ENCODE results near the gene DAPP1.

DAPP1 gene

DNA sequence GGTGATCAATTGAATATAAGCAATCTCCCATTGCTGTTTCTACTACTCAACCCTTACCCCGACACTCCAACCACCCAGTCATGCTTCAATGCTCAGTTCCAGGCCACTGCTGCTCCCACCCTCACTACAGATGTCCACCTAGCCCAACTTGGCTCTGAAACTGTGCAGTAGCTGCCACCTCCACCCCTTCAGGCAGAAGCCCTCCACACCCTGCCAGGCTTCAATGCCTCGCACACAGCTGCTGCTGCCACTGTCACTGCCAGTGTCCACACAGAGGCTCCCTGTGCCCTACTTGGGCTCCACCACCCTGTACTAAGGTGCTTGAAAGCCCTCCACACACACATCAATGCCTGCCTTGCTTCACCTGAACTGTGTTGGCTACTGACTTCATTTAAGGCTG is 43.0 kb downstream of the DAPP1 start:
- DNase-seq (ENCODE audit: insufficient read length) = no peak

GRCh38 chr4:99860521-99860920 is 43.9 kb downstream of the DAPP1 start:
- FAIRE-seq (no peak), DNase-seq (ENCODE audit: insufficient read length) (no peak)
- TF ChIP-seq TAF1 (IDR thresholded peaks at IDR 0.05; ENCODE audit: borderline replicate concordance, low read depth, low read length) = no peak
- TF ChIP-seq POLR2A (IDR thresholded peaks at IDR 0.05; ENCODE audit: low read depth, low read length) = no peak

More for the DNA sequence above, 43.0 kb downstream of the DAPP1 start:
- FAIRE-seq = peak; percentile 64
- no peak for TF ChIP-seq POLR2A (IDR thresholded peaks at IDR 0.05; ENCODE audit: low read depth, low read length)
- TF ChIP-seq TAF1 (IDR thresholded peaks at IDR 0.05; ENCODE audit: borderline replicate concordance, low read depth, low read length) = no peak
- peak; percentile 47; the same call in 1 of the 2 replicates for TF ChIP-seq POLR2AphosphoS5 (IDR thresholded peaks at IDR 0.05; ENCODE audit: low read depth, low read length)

DNA sequence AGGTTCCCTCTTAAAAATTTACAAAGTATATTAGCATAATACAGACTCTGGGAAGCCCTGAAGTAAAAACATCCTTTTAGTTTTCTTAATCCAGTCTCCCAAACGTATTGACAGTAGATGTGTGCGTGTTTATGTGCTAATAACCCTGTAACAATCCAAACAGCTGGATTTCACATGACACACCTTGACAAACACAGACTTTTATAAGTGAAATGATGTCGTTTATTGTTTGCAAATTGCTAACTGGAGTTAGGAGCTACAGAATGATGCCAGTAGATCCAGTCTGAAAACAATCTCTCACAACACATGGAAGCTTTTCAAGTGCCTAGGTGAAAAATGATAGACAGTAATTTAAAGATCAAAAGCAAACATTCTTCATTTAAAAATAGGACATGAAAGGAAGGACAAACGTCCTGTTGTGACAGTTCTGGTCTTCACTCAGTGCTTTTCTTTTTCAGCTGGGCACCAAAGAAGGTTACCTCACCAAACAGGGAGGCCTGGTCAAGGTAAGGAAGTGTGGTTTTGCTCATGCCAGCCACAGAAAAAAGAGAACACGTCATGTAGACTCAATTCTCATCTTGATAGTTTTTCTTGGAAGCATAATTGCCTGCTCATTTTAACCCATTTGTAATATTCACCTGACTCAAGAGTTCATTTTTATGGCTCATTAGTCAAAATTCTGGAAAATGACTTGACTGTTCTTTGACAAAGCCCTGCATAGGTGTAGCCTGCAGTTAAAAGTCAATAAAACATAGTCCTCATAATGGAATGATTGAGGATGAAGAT is 44.7 kb downstream of the DAPP1 start:
- DNase-seq (ENCODE audit: insufficient read length) (no peak), FAIRE-seq (peak; percentile 85)
- TF ChIP-seq TAF1 (IDR thresholded peaks at IDR 0.05; ENCODE audit: borderline replicate concordance, low read depth, low read length) = no peak
- no peak for TF ChIP-seq POLR2A (IDR thresholded peaks at IDR 0.05; ENCODE audit: low read depth, low read length)
- no peak for TF ChIP-seq POLR2AphosphoS5 (IDR thresholded peaks at IDR 0.05; ENCODE audit: low read depth, low read length)

GRCh38 chr4:99863804-99864203 is 47.2 kb downstream of the DAPP1 start:
- DNase-seq (ENCODE audit: insufficient read length) (no peak), FAIRE-seq (no peak)
- TF ChIP-seq TAF1 (IDR thresholded peaks at IDR 0.05; ENCODE audit: borderline replicate concordance, low read depth, low read length) (no peak), POLR2A (IDR thresholded peaks at IDR 0.05; ENCODE audit: low read depth, low read length) (no peak)

GRCh38 chr4:99868126-99868596 is 51.5 kb downstream of the DAPP1 start:
- FAIRE-seq = peak; percentile 48

GRCh38 chr4:99872570-99872969 is 55.9 kb downstream of the DAPP1 start:
- FAIRE-seq = no peak
- DNase-seq (ENCODE audit: insufficient read length) = no peak

More at GRCh38 chr4:99868126-99868596, 51.5 kb downstream of the DAPP1 start:
- no peak for TF ChIP-seq POLR2AphosphoS5 (IDR thresholded peaks at IDR 0.05; ENCODE audit: low read depth, low read length)
- no peak for TF ChIP-seq POLR2A (IDR thresholded peaks at IDR 0.05; ENCODE audit: low read depth, low read length)
- no peak for TF ChIP-seq TAF1 (IDR thresholded peaks at IDR 0.05; ENCODE audit: borderline replicate concordance, low read depth, low read length)
- no peak for DNase-seq (ENCODE audit: insufficient read length)

DNA sequence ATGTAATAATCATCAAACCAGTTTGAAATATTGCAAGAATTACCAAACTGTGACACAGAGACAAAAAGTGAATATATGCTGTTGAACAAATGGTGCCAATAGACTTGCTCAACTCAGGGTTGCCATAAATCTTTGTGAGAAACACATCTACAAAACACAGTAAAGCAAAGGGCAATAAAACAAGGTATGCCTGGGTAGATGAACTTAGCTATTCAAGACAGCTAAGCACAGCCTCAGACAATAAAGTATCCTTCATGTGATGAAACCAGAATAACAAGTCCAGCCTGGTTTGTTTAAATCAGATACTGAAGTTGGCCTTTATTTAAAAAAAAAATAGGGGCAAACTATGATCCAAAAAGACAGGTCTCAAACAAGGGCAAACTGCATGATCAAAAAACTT is 58.4 kb downstream of the DAPP1 start:
- TF ChIP-seq TAF1 (IDR thresholded peaks at IDR 0.05; ENCODE audit: borderline replicate concordance, low read depth, low read length) = no peak
- TF ChIP-seq POLR2AphosphoS5 (IDR thresholded peaks at IDR 0.05; ENCODE audit: low read depth, low read length) = no peak
- TF ChIP-seq POLR2A (IDR thresholded peaks at IDR 0.05; ENCODE audit: low read depth, low read length) = no peak
- FAIRE-seq = no peak
- no peak for DNase-seq (ENCODE audit: insufficient read length)

More at GRCh38 chr4:99872570-99872969, 55.9 kb downstream of the DAPP1 start:
- TF ChIP-seq TAF1 (IDR thresholded peaks at IDR 0.05; ENCODE audit: borderline replicate concordance, low read depth, low read length) = no peak
- no peak for TF ChIP-seq POLR2AphosphoS5 (IDR thresholded peaks at IDR 0.05; ENCODE audit: low read depth, low read length)
- no peak for TF ChIP-seq POLR2A (IDR thresholded peaks at IDR 0.05; ENCODE audit: low read depth, low read length)

- FAIRE-seq (no peak), DNase-seq (ENCODE audit: insufficient read length) (no peak)
- no peak for TF ChIP-seq POLR2AphosphoS5 (IDR thresholded peaks at IDR 0.05; ENCODE audit: low read depth, low read length)
- TF ChIP-seq TAF1 (IDR thresholded peaks at IDR 0.05; ENCODE audit: borderline replicate concordance, low read depth, low read length) = no peak
- TF ChIP-seq POLR2A (IDR thresholded peaks at IDR 0.05; ENCODE audit: low read depth, low read length) = 0 out of 2 replicates have a peak, but pooled peaks have one; percentile 8
These were observed 60.3 kb downstream of the DAPP1 start for GRCh38 chr4:99876946-99877345.

DNA sequence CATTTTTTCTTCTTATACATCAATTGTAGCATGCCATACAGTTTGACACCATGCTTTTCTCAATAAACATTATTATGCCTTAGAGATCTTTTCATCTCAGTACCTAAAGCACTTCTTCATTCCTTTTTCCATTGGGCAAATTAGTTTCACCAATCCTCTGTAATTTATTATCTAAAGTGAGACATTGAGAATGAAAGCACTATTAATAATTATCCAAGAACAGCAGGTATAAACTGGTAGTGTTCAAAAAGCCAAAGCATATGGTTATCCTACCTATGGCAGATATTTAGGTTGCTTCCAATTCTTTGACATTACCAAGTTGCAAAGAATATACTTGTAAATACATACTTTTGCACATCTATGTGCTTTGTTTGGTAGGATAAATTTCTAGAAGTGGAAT is 62.0 kb downstream of the DAPP1 start:
- FAIRE-seq = no peak
- TF ChIP-seq POLR2AphosphoS5 (IDR thresholded peaks at IDR 0.05; ENCODE audit: low read depth, low read length) (no peak), TAF1 (IDR thresholded peaks at IDR 0.05; ENCODE audit: borderline replicate concordance, low read depth, low read length) (no peak), POLR2A (IDR thresholded peaks at IDR 0.05; ENCODE audit: low read depth, low read length) (no peak)

GRCh38 chr4:99879458-99879857 is 62.8 kb downstream of the DAPP1 start:
- FAIRE-seq (no peak), DNase-seq (ENCODE audit: insufficient read length) (no peak)
- no peak for TF ChIP-seq TAF1 (IDR thresholded peaks at IDR 0.05; ENCODE audit: borderline replicate concordance, low read depth, low read length)

More for the DNA sequence above, 62.0 kb downstream of the DAPP1 start:
- no peak for DNase-seq (ENCODE audit: insufficient read length)

DNA sequence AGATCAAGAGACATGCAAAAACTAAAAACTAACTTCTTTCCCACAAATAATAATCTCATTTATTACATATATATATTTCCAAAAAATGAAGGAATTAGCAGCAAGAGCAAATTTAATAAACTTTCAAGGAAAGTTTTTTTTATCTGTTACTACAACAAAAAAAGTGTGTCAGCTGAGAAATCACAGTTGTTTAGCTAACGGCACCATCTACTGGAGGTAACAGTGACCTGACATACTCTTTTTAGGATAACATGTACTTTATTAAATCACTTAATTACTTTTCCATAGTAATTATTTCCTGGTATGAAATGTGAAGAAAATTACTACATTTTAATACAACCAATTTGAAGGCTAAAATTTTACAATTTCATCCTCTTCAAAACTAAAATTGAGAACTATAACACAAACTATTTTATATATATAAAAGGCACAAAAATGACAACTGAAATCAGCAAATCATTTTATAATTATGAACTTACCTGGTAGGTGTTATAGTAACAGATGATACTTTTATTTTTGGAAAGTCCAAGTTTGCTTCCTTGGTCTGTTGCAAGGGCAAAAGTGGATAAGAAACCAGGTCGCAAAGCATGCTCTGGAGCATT is 68.5 kb downstream of the DAPP1 start:
- DNase-seq (ENCODE audit: insufficient read length) = no peak
- no peak for FAIRE-seq
- TF ChIP-seq POLR2A (IDR thresholded peaks at IDR 0.05; ENCODE audit: low read depth, low read length) = no peak
- TF ChIP-seq POLR2AphosphoS5 (IDR thresholded peaks at IDR 0.05; ENCODE audit: low read depth, low read length) = no peak
- no peak for TF ChIP-seq TAF1 (IDR thresholded peaks at IDR 0.05; ENCODE audit: borderline replicate concordance, low read depth, low read length)

DNA sequence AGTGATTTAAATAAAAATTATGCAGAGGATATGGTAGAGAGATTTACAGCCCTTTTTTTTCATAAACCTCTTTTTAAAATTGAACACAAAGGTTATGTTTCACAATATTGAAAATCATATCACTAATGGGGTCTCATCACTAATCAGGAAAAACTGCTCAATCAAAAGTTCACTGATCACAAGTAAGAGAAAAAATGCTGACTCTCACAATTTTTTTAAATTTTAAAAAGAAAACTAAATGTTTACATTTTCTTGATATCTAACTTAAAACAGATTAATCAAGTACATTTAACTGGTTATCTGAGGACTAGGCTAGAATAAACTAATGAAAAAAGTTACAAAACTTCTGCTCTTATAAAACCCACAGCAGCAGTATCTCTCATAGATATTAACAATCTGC is 69.1 kb downstream of the DAPP1 start:
- DNase-seq (ENCODE audit: insufficient read length) (no peak), FAIRE-seq (no peak)
- TF ChIP-seq TAF1 (IDR thresholded peaks at IDR 0.05; ENCODE audit: borderline replicate concordance, low read depth, low read length) (no peak), POLR2AphosphoS5 (IDR thresholded peaks at IDR 0.05; ENCODE audit: low read depth, low read length) (no peak), POLR2A (IDR thresholded peaks at IDR 0.05; ENCODE audit: low read depth, low read length) (no peak)
